Spleen (tissue), 7 donors: ENCODE measurements around the gene DLD.

ENCODE experiments used
- POLR2A ChIP-seq, 3 donors: fragments of 450-650 bp; IDR thresholded peaks; one replicate each; pipeline ENCODE4 v1.5.1; 2017; ENCODE audit warnings: antibody characterized with exemption in 3 of 3, mild to moderate bottlenecking in 1 of 3
- TF ChIP-seq, protein P1 (sequence below), 11 experiments: fragments of 200-600 bp in 7 of 11; fragments of 450-650 bp in 4 of 11; sonication (generic) in 4 of 11; IDR thresholded peaks in 8 of 11; conservative IDR thresholded peaks in 3 of 11; 1 replicate in 7 of 11; 2 replicates in 4 of 11; pipeline versions ENCODE4 v1.4.0 to v1.8.0; 2016 to 2021; ENCODE audit warnings: antibody characterized with exemption in 11 of 11, inconsistent platforms in 4 of 11, mild to moderate bottlenecking in 1 of 11
- donor health status: DM: no; HTN: no; CAD: no; lungs with moderate emphysema.
- donor health status: DM: no; HTN: no; CAD: no.
- donor health status: DM: no; HTN: no; CAD: no.

DNA sequence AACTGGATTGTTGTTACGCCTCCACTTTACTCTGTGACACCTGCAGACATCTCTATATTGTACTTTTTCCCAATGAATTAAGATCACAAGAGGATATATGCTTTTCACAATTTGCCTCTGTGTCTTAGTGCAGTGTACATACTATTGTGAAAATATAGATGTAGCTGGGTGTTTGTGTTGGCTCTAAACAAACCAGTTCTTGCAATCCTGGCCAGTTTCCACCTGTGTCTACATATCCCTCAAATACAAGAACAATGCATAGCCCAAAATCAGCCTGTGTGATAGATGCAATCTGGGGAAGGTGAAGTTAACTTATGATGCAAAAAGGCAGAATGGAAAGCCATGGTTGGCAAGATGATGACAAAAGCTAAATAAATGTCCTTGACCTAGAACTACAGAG lies 36.5 kb upstream of the DLD start:
- TF ChIP-seq, protein P1, sequence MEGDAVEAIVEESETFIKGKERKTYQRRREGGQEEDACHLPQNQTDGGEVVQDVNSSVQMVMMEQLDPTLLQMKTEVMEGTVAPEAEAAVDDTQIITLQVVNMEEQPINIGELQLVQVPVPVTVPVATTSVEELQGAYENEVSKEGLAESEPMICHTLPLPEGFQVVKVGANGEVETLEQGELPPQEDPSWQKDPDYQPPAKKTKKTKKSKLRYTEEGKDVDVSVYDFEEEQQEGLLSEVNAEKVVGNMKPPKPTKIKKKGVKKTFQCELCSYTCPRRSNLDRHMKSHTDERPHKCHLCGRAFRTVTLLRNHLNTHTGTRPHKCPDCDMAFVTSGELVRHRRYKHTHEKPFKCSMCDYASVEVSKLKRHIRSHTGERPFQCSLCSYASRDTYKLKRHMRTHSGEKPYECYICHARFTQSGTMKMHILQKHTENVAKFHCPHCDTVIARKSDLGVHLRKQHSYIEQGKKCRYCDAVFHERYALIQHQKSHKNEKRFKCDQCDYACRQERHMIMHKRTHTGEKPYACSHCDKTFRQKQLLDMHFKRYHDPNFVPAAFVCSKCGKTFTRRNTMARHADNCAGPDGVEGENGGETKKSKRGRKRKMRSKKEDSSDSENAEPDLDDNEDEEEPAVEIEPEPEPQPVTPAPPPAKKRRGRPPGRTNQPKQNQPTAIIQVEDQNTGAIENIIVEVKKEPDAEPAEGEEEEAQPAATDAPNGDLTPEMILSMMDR (IDR thresholded peaks at IDR 0.05 in 8 of 11, conservative IDR thresholded peaks at IDR 0.05 in 3 of 11) = no peak
- TF ChIP-seq POLR2A (IDR thresholded peaks at IDR 0.05) = no peak
